AG04450 (cell line): Measurements from ENCODE around the gene VLDLR. TPM values are rescaled to one million over a fixed set of nuclear protein-coding genes. Genes with fewer than 3 reads are reported as not detected.

ENCODE experiments used
- CTCF ChIA-PET: fragments of 300-600, 350-600 bp; formaldehyde crosslinking; extraction: SDS; loops from one replicate; lab custom pipeline; 2022; ENCODE audit warnings: antibody characterized with exemption, inconsistent platforms; lab: Charles Lee
- POLR2A ChIA-PET: fragments of 350-600 bp; formaldehyde crosslinking; extraction: SDS; loops from one replicate; lab custom pipeline; 2021; ENCODE audit warnings: antibody characterized with exemption, inconsistent platforms; lab: Yijun Ruan, JAX
- DNase-seq: peaks from one replicate; pipeline ENCODE4 v3.0.0-alpha.2; 2011; ENCODE audit warnings: low read depth, low spot score
- H3K27ac ChIP-seq: one replicate; pipeline ENCODE4 v1.5.1; 2012; ENCODE audit warnings: low read depth, low read length, control low read depth
- H3K27me3 ChIP-seq: one replicate; pipeline ENCODE4 v1.6.0; 2012; ENCODE audit warnings: low read length; ENCODE audit not compliant: control insufficient read depth, insufficient read depth
- H3K4me3 ChIP-seq: 2 replicates; pipeline ENCODE4 v1.5.1; 2011; ENCODE audit warnings: mild to moderate bottlenecking, low read depth, low read length, control low read depth
- H3K9me3 ChIP-seq: 2 replicates; pipeline ENCODE4 v1.5.1; 2012; ENCODE audit warnings: low read length; ENCODE audit not compliant: control insufficient read depth, insufficient read depth
- CTCF ChIP-seq: IDR thresholded peaks from 2 replicates; pipeline ENCODE4 v1.5.1; 2011; ENCODE audit warnings: low read depth, low read length, control low read depth, inconsistent platforms
- polyA plus RNA-seq: library from polyadenylated mRNA; depleted of rRNA; stranded (reverse); fragments of >200 nt; gene quantifications from 2 replicates; pipeline ENCODE4 v1.2.3, GENCODE V29; 2011

VLDLR gene
- polyA plus RNA-seq, 1 experiment = 32.6 TPM

- ChIA-PET POLR2A (no interaction called here), CTCF (no interaction called here)
- no peaks in the 10 kb centered on the region for H3K27me3 ChIP-seq
- H3K27ac ChIP-seq = no peak overlapping the region
- peaks cover 3% of the 10 kb centered on the region; the same call in 1 of the 2 replicates for H3K9me3 ChIP-seq
- no peak for TF ChIP-seq CTCF
- H3K4me3 ChIP-seq = no peak overlapping the region
- DNase-seq = no peak
These were observed 3.3 kb upstream of the VLDLR start for GRCh38 chr9:2618289-2618688.

GRCh38 chr9:2620919-2621721, 467 bp upstream of the VLDLR start:
- ChIA-PET CTCF (interaction anchor here (1.1 kb wide), 1 partner anchor 488 kb away, joined by 3 read pairs; no protein-coding TSS in a partner anchor), POLR2A (no interaction called here)
- peak; percentile 53 for DNase-seq
- peaks cover 4% of the 10 kb centered on the region; the same call in 1 of the 2 replicates for H3K9me3 ChIP-seq
- no peaks in the 10 kb centered on the region for H3K27me3 ChIP-seq
- H3K27ac ChIP-seq = peak overlapping the region; percentile 87
- TF ChIP-seq CTCF = peak; percentile 36
- peak overlapping the region; percentile 77 for H3K4me3 ChIP-seq

GRCh38 chr9:2622461-2623287, 1.1 kb downstream of the VLDLR start:
- DNase-seq = no peak
- ChIA-PET CTCF (no interaction called here), POLR2A (no interaction called here)
- no peak for TF ChIP-seq CTCF
- H3K27ac ChIP-seq = peak overlapping the region; percentile 47
- peak overlapping the region; percentile 77 for H3K4me3 ChIP-seq
- peaks cover 4% of the 10 kb centered on the region; the same call in 1 of the 2 replicates for H3K9me3 ChIP-seq
- H3K27me3 ChIP-seq = no peaks in the 10 kb centered on the region

GRCh38 chr9:2623288-2624050, 1.9 kb downstream of the VLDLR start:
- peaks cover 4% of the 10 kb centered on the region; the same call in 1 of the 2 replicates for H3K9me3 ChIP-seq
- no peak overlapping the region for H3K27ac ChIP-seq
- no peaks in the 10 kb centered on the region for H3K27me3 ChIP-seq
- DNase-seq = no peak
- ChIA-PET POLR2A (no interaction called here), CTCF (no interaction called here)
- TF ChIP-seq CTCF = no peak
- H3K4me3 ChIP-seq = peak overlapping the region; percentile 77
